Measurements from ENCODE around the gene PDCD6IP.

The PDCD6IP gene

GRCh38 chr3:33887478-33887877 lies 89.0 kb downstream of the PDCD6IP start:
- no peak for DNase-seq (ENCODE audit: low read depth, low spot score)

GRCh38 chr3:33889394-33890039 lies 91.1 kb downstream of the PDCD6IP start:
- DNase-seq (ENCODE audit: low read depth, low spot score), result no peak

GRCh38 chr3:33892655-33893054 lies 94.2 kb downstream of the PDCD6IP start:
- no peak for DNase-seq (ENCODE audit: low read depth, low spot score)

- DNase-seq (ENCODE audit: low read depth, low spot score), result no peak
Observed at GRCh38 chr3:33895658-33896057, 97.2 kb downstream of the PDCD6IP start.

- DNase-seq (ENCODE audit: low read depth, low spot score), result no peak
Observed at GRCh38 chr3:33897306-33897705, 98.9 kb downstream of the PDCD6IP start.

GRCh38 chr3:33898901-33899300 lies 100.5 kb downstream of the PDCD6IP start:
- DNase-seq (ENCODE audit: low read depth, low spot score), result no peak

- DNase-seq (ENCODE audit: low read depth, low spot score), result no peak
Observed at GRCh38 chr3:33900440-33900808, 102.0 kb downstream of the PDCD6IP start.

GRCh38 chr3:33900809-33901505 lies 102.5 kb downstream of the PDCD6IP start:
- DNase-seq (ENCODE audit: low read depth, low spot score), result no peak

- DNase-seq (ENCODE audit: low read depth, low spot score), result no peak
Observed at GRCh38 chr3:33901862-33902563, 103.6 kb downstream of the PDCD6IP start.

GRCh38 chr3:33904730-33905129 lies 106.3 kb downstream of the PDCD6IP start:
- no peak for DNase-seq (ENCODE audit: low read depth, low spot score)

- DNase-seq (ENCODE audit: low read depth, low spot score), result no peak
Observed at GRCh38 chr3:33908250-33908851, 109.9 kb downstream of the PDCD6IP start.

- no peak for DNase-seq (ENCODE audit: low read depth, low spot score)
Observed at GRCh38 chr3:33909547-33909946, 111.1 kb downstream of the PDCD6IP start.

- DNase-seq (ENCODE audit: low read depth, low spot score), result no peak
Observed at GRCh38 chr3:33910031-33910430, 111.6 kb downstream of the PDCD6IP start.

GRCh38 chr3:33911525-33912322 lies 113.3 kb downstream of the PDCD6IP start:
- no peak for DNase-seq (ENCODE audit: low read depth, low spot score)

GRCh38 chr3:33914212-33914611 lies 115.8 kb downstream of the PDCD6IP start:
- DNase-seq (ENCODE audit: low read depth, low spot score), result no peak

GRCh38 chr3:33914731-33915379 lies 116.4 kb downstream of the PDCD6IP start:
- DNase-seq (ENCODE audit: low read depth, low spot score), result no peak

GRCh38 chr3:33915796-33916546 lies 117.5 kb downstream of the PDCD6IP start:
- DNase-seq (ENCODE audit: low read depth, low spot score), result no peak

- no peak for DNase-seq (ENCODE audit: low read depth, low spot score)
Observed at GRCh38 chr3:33918126-33918756, 119.8 kb downstream of the PDCD6IP start.
